Trophoblast cell (in vitro differentiated cells and primary cell): ENCODE data around the gene XAF1.

ENCODE experiments used
- DNase-seq, 2 donors: peaks; one replicate each; pipeline ENCODE4 v3.0.0-alpha.2; 2016
- H2AFZ ChIP-seq: 2 replicates; pipeline ENCODE4 v1.6.1; 2013; ENCODE audit warnings: low read length, moderate library complexity, mild to moderate bottlenecking; ENCODE audit not compliant: insufficient read depth, poor library complexity
- H2AK5ac ChIP-seq: 2 replicates; pipeline ENCODE4 v1.6.1; 2013; ENCODE audit warnings: mild to moderate bottlenecking, low read length
- H2BK120ac ChIP-seq: 2 replicates; pipeline ENCODE4 v1.6.1; 2013; ENCODE audit warnings: low read length, mild to moderate bottlenecking, moderate library complexity; ENCODE audit not compliant: insufficient read depth, poor library complexity
- H2BK12ac ChIP-seq: 2 replicates; pipeline ENCODE4 v1.6.1; 2013; ENCODE audit warnings: mild to moderate bottlenecking, low read length, moderate library complexity
- H2BK5ac ChIP-seq: 2 replicates; pipeline ENCODE4 v1.6.1; 2013; ENCODE audit warnings: low read length, low read depth, moderate library complexity, mild to moderate bottlenecking; ENCODE audit not compliant: poor library complexity
- H3K14ac ChIP-seq: 2 replicates; pipeline ENCODE4 v1.6.1; 2013; ENCODE audit warnings: mild to moderate bottlenecking, low read length
- H3K18ac ChIP-seq: 2 replicates; pipeline ENCODE4 v1.6.1; 2013; ENCODE audit warnings: mild to moderate bottlenecking, low read length
- H3K23ac ChIP-seq: 2 replicates; pipeline ENCODE4 v1.6.1; 2013; ENCODE audit warnings: low read length
- H3K27ac ChIP-seq: 2 replicates; pipeline ENCODE4 v1.5.1; 2013; ENCODE audit warnings: low read depth, mild to moderate bottlenecking, inconsistent platforms, low read length, moderate library complexity
- H3K27me3 ChIP-seq: 2 replicates; pipeline ENCODE4 v1.6.1; 2013; ENCODE audit warnings: inconsistent platforms, mild to moderate bottlenecking, low read length, moderate library complexity; ENCODE audit not compliant: insufficient read depth
- H3K36me3 ChIP-seq, 2 experiments: 1 replicate in 1 of 2; 2 replicates in 1 of 2; pipeline ENCODE4 v1.6.1; 2013; ENCODE audit warnings: low read length in 2 of 2, mild to moderate bottlenecking in 2 of 2, moderate library complexity in 1 of 2; ENCODE audit not compliant: insufficient read depth in 2 of 2, control insufficient read depth in 1 of 2
- H3K4ac ChIP-seq: 2 replicates; pipeline ENCODE4 v1.6.1; 2013; ENCODE audit warnings: low read depth, mild to moderate bottlenecking, low read length, moderate library complexity
- H3K4me1 ChIP-seq, 2 experiments: 1 replicate in 1 of 2; 2 replicates in 1 of 2; pipeline ENCODE4 v1.6.1; 2013; ENCODE audit warnings: low read length in 2 of 2, mild to moderate bottlenecking in 2 of 2, moderate library complexity in 1 of 2; ENCODE audit not compliant: insufficient read depth in 2 of 2, control insufficient read depth in 1 of 2
- H3K4me2 ChIP-seq: 2 replicates; pipeline ENCODE4 v1.6.1; 2013; ENCODE audit warnings: inconsistent platforms, mild to moderate bottlenecking, low read length, moderate library complexity
- H3K4me3 ChIP-seq: 2 replicates; pipeline ENCODE4 v1.5.1; 2013; ENCODE audit warnings: mild to moderate bottlenecking, low read depth, low read length, inconsistent platforms
- H3K79me1 ChIP-seq: one replicate; pipeline ENCODE4 v1.6.1; 2013; ENCODE audit warnings: low read length
- H3K79me2 ChIP-seq: 2 replicates; pipeline ENCODE4 v1.6.1; 2013; ENCODE audit warnings: low read length, mild to moderate bottlenecking; ENCODE audit not compliant: control insufficient read depth, insufficient read depth, poor library complexity
- H3K9ac ChIP-seq: 2 replicates; pipeline ENCODE4 v1.6.1; 2013; ENCODE audit warnings: mild to moderate bottlenecking, low read length
- H3K9me3 ChIP-seq: 2 replicates; pipeline ENCODE4 v1.6.1; 2013; ENCODE audit warnings: low read depth, mild to moderate bottlenecking, control low read depth, inconsistent platforms, low read length; ENCODE audit not compliant: insufficient read depth
- H4K12ac ChIP-seq: 2 replicates; pipeline ENCODE4 v1.6.1; 2013; ENCODE audit warnings: low read depth, mild to moderate bottlenecking, low read length, moderate library complexity
- H4K8ac ChIP-seq: 2 replicates; pipeline ENCODE4 v1.6.1; 2013; ENCODE audit warnings: low read depth, mild to moderate bottlenecking, low read length, moderate library complexity
- H4K91ac ChIP-seq: one replicate; pipeline ENCODE4 v1.6.1; 2013; ENCODE audit warnings: low read depth, mild to moderate bottlenecking, low read length, moderate library complexity
- WGBS: extraction: QIAGEN DNeasy Blood & Tissue Kit; methylation state at CpG from one replicate; pipeline ENCODE4 v1.1.7; 2013; ENCODE audit warnings: missing lambda C conversion rate; ENCODE audit not compliant: insufficient read length, insufficient coverage; ENCODE audit errors: extremely low coverage; 5-methylcytosine and 5-hydroxymethylcytosine counted together

XAF1 gene

DNA sequence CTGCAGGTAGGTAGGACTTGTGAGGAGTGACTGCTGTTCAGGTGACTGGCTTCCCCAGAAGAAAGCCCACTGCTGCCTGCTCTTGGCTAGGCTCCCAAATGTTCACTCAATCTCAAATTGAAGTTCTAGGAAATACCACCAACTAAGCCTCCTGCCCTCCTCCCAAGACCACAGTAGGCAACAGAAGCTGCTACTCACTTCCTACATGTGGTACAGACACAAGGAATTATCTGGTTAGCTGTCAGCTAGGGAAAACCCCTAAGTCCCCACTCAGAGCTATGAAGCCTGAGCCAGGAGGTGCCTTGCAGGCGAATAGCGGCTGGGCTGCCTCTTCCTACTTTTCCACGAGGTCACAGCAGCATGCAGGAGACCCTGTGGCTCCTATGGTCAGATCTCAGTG is 25.0 kb downstream of the XAF1 start:
- H3K27me3 ChIP-seq: peaks cover 9% of the 10 kb centered on the region
- no peak overlapping the region for H3K4me3 ChIP-seq
- no peak overlapping the region for H3K23ac ChIP-seq
- H2BK120ac ChIP-seq: no peak overlapping the region
- no peaks in the 10 kb centered on the region for H3K36me3 ChIP-seq
- DNase-seq: no peak
- H3K4ac ChIP-seq: no peak overlapping the region
- H3K27ac ChIP-seq: no peak overlapping the region
- no peak overlapping the region for H3K14ac ChIP-seq
- no peak overlapping the region for H4K12ac ChIP-seq
- no peaks in the 10 kb centered on the region for H3K79me2 ChIP-seq
- H3K4me2 ChIP-seq: no peak overlapping the region
- H4K8ac ChIP-seq: no peak overlapping the region
- H3K79me1 ChIP-seq: no peaks in the 10 kb centered on the region
- H2AK5ac ChIP-seq: no peak overlapping the region
- H3K18ac ChIP-seq: no peak overlapping the region
- H3K9me3 ChIP-seq: peaks cover 9% of the 10 kb centered on the region
- no CpG with 5 or more reads among the region's 3 CpGs for WGBS
- no peak overlapping the region for H3K9ac ChIP-seq
- no peak overlapping the region for H2BK5ac ChIP-seq
- no peak overlapping the region for H4K91ac ChIP-seq
- H2AFZ ChIP-seq: no peak overlapping the region
- no peak overlapping the region for H2BK12ac ChIP-seq
- peaks cover 0 to 4% of the 10 kb centered on the region in 2 experiments for H3K4me1 ChIP-seq

DNA sequence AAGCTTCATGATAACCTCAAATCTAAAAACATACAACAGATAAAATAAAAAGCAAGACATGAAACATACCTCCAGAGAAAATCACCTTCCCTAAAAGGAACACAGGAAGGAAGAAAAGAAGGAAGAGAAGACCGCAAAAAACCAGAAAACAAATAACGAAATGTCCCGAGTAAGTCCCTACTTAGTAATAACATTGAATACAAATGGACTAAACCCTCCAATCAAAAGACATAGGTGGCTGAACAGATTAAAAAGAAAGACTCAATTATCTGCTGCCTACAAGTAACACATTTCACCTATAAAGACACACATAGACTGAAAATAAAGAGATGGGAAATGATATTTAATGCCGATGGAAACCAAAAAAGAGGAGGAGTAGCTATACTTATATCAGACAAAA is 26.4 kb downstream of the XAF1 start:
- H3K4me1 ChIP-seq: peaks cover 0 to 3% of the 10 kb centered on the region in 2 experiments
- H3K9me3 ChIP-seq: peaks cover 4% of the 10 kb centered on the region
- H3K4me3 ChIP-seq: no peak overlapping the region
- no peak overlapping the region for H2BK5ac ChIP-seq
- no peak overlapping the region for H4K12ac ChIP-seq
- H3K36me3 ChIP-seq: no peaks in the 10 kb centered on the region
- no peak for DNase-seq
- H3K9ac ChIP-seq: no peak overlapping the region
- H4K91ac ChIP-seq: no peak overlapping the region
- H2BK12ac ChIP-seq: no peak overlapping the region
- H3K79me2 ChIP-seq: no peaks in the 10 kb centered on the region
- no peak overlapping the region for H3K18ac ChIP-seq
- no CpG with 5 or more reads among the region's 4 CpGs for WGBS
- H3K23ac ChIP-seq: no peak overlapping the region
- no peak overlapping the region for H3K14ac ChIP-seq
- no peak overlapping the region for H3K4ac ChIP-seq
- H3K4me2 ChIP-seq: no peak overlapping the region
- no peak overlapping the region for H2AFZ ChIP-seq
- H3K79me1 ChIP-seq: no peaks in the 10 kb centered on the region
- H2AK5ac ChIP-seq: no peak overlapping the region
- H2BK120ac ChIP-seq: no peak overlapping the region
- no peak overlapping the region for H4K8ac ChIP-seq
- no peaks in the 10 kb centered on the region for H3K27me3 ChIP-seq
- no peak overlapping the region for H3K27ac ChIP-seq

DNA sequence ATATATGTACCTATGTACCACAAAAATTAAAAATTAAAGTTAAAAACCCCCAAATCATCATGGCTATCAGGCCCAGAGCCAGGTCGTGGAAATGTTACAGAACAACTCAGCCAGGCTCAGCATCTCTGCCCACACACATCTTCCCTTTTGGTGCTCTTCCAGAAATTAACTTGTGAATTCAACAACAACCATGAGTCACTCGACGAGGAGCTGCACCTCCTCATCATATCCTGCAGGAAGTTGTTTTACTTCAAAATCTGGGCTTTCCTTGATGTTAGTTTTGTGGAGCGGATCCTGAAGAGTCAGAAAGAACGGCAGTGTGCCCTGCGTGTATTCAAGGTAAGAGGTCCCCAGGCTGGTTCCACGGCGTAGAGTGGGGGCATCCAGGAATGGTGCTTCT is 30.8 kb downstream of the XAF1 start:
- no peak overlapping the region for H3K27ac ChIP-seq
- no peak overlapping the region for H4K91ac ChIP-seq
- H2BK12ac ChIP-seq: no peak overlapping the region
- H3K4me2 ChIP-seq: no peak overlapping the region
- H4K8ac ChIP-seq: no peak overlapping the region
- H3K4me1 ChIP-seq: no peaks in the 10 kb centered on the region
- no CpG with 5 or more reads among the region's 8 CpGs for WGBS
- DNase-seq: no peak
- H3K27me3 ChIP-seq: no peaks in the 10 kb centered on the region
- H3K4ac ChIP-seq: no peak overlapping the region
- no peak overlapping the region for H3K14ac ChIP-seq
- no peak overlapping the region for H3K9ac ChIP-seq
- no peak overlapping the region for H2AFZ ChIP-seq
- no peaks in the 10 kb centered on the region for H3K36me3 ChIP-seq
- H3K79me2 ChIP-seq: no peaks in the 10 kb centered on the region
- H3K4me3 ChIP-seq: no peak overlapping the region
- H2AK5ac ChIP-seq: no peak overlapping the region
- no peaks in the 10 kb centered on the region for H3K9me3 ChIP-seq
- H2BK5ac ChIP-seq: no peak overlapping the region
- no peak overlapping the region for H3K23ac ChIP-seq
- no peak overlapping the region for H2BK120ac ChIP-seq
- H4K12ac ChIP-seq: no peak overlapping the region
- no peaks in the 10 kb centered on the region for H3K79me1 ChIP-seq
- H3K18ac ChIP-seq: no peak overlapping the region

DNA sequence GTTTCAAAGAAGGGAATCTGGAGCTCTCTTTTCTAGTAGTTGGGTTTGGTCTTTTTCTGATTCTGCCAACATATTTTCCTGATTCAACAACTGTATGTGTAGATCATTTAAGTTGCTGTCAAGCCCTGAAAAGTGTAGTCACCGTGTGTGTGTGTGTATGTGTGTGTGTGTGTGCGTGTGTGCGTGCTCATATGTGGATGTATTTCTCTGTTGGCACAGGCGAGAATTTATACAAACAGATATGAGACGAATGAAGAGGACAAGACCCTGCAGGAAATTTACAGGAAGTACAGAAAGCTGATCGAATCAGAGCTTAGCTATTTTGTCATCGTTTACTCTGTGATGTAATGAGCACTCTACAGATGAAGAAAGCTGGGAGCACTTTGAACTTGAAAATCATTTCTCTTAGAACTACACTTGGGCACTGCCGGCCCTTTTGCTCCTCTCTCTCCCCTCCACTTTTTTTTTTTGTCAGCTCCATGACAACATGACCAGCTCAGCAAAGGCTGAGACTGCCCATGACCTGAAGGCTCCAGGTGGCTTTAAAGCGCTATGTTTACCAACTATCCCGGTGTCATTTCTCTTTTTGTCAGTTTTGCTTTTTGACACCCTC is 31.3 kb downstream of the XAF1 start:
- H3K36me3 ChIP-seq: no peaks in the 10 kb centered on the region
- H4K12ac ChIP-seq: no peak overlapping the region
- no peak overlapping the region for H3K4me3 ChIP-seq
- H2BK12ac ChIP-seq: no peak overlapping the region
- no peak overlapping the region for H4K8ac ChIP-seq
- no peak for DNase-seq
- H4K91ac ChIP-seq: no peak overlapping the region
- WGBS: no CpG with 5 or more reads among the region's 10 CpGs
- H2AK5ac ChIP-seq: no peak overlapping the region
- no peak overlapping the region for H3K18ac ChIP-seq
- no peaks in the 10 kb centered on the region for H3K27me3 ChIP-seq
- no peaks in the 10 kb centered on the region for H3K79me2 ChIP-seq
- no peak overlapping the region for H2BK120ac ChIP-seq
- no peak overlapping the region for H2AFZ ChIP-seq
- H3K9ac ChIP-seq: no peak overlapping the region
- H3K14ac ChIP-seq: no peak overlapping the region
- no peak overlapping the region for H3K4ac ChIP-seq
- H3K79me1 ChIP-seq: no peaks in the 10 kb centered on the region
- H3K4me2 ChIP-seq: no peak overlapping the region
- H3K9me3 ChIP-seq: no peaks in the 10 kb centered on the region
- H3K27ac ChIP-seq: no peak overlapping the region
- H2BK5ac ChIP-seq: no peak overlapping the region
- H3K23ac ChIP-seq: no peak overlapping the region
- H3K4me1 ChIP-seq: no peaks in the 10 kb centered on the region
